PC-9 (cell line): ENCODE measurements around the gene FTL. TPM values are rescaled to one million over a fixed set of nuclear protein-coding genes. Genes with fewer than 3 reads are reported as not detected.
A peak's percentile ranks its signal among the peaks of the same experiment; 100 is the strongest.

Source experiments
- BruUV-seq: library from RNA; stranded (reverse); fragments of 400-500 nt; replicated peaks from 2 replicates; lab custom pipeline; 2021; lab: Mats Ljungman, UMichigan
- CTCF ChIA-PET: fragments of 300-600 bp; sonication (Branson Sonifier 250); formaldehyde crosslinking; loops from one replicate; lab custom pipeline; 2022; ENCODE audit warnings: antibody characterized with exemption; lab: Charles Lee
- POLR2A ChIA-PET: fragments of 300-600 bp; sonication (Branson Sonifier 250); formaldehyde crosslinking; loops from one replicate; lab custom pipeline; 2022; ENCODE audit warnings: antibody characterized with exemption; ENCODE audit not compliant: unreplicated experiment; lab: Charles Lee
- DNase-seq, 2 experiments: peaks; one replicate each; pipeline versions ENCODE4 v3.0.0 to v3.0.0-alpha.2; 2015 to 2022; ENCODE audit warnings: mixed read lengths in 1 of 2
- H2AFZ ChIP-seq: fragments of 200-600 bp; sonication (generic); 2 replicates; pipeline ENCODE4 v1.8.1; 2017; ENCODE audit warnings: antibody characterized with exemption
- H3F3A ChIP-seq: fragments of 200-600 bp; sonication (generic); 2 replicates; pipeline ENCODE4 v1.8.1; 2017; ENCODE audit warnings: antibody characterized with exemption, mild to moderate bottlenecking, low read depth; ENCODE audit not compliant: insufficient read depth
- H3K27ac ChIP-seq: fragments of 200-600 bp; sonication (generic); 2 replicates; pipeline ENCODE4 v1.6.1; 2016; ENCODE audit warnings: mixed run types
- H3K27me3 ChIP-seq: fragments of 200-600 bp; sonication (generic); 2 replicates; pipeline ENCODE4 v1.6.1; 2016; ENCODE audit warnings: low read depth, mixed run types; ENCODE audit not compliant: insufficient read depth
- H3K36me3 ChIP-seq: fragments of 200-600 bp; sonication (generic); 2 replicates; pipeline ENCODE4 v1.6.1; 2016; ENCODE audit warnings: low read depth, mixed run types
- H3K4me1 ChIP-seq: fragments of 200-600 bp; sonication (generic); replicated peaks from 2 replicates; pipeline ENCODE4 v1.6.1; 2016; ENCODE audit warnings: mixed run types; ENCODE audit not compliant: insufficient read depth
- H3K4me2 ChIP-seq: fragments of 200-600 bp; sonication (generic); 2 replicates; pipeline ENCODE4 v1.6.1; 2017; ENCODE audit warnings: mixed run types
- H3K4me3 ChIP-seq: fragments of 200-600 bp; sonication (generic); 2 replicates; pipeline ENCODE4 v1.6.1; 2016; ENCODE audit warnings: mixed run types
- H3K79me2 ChIP-seq: fragments of 200-600 bp; sonication (generic); 2 replicates; pipeline ENCODE4 v1.6.1; 2017; ENCODE audit warnings: low read depth, mixed run types
- H3K9me2 ChIP-seq: fragments of 200-600 bp; sonication (generic); 2 replicates; pipeline ENCODE4 v1.8.1; 2017; ENCODE audit warnings: mild to moderate bottlenecking; ENCODE audit not compliant: insufficient read depth
- H3K9me3 ChIP-seq: fragments of 200-600 bp; sonication (generic); 2 replicates; pipeline ENCODE4 v1.8.1; 2016; ENCODE audit warnings: low read depth; ENCODE audit not compliant: insufficient read depth
- H4K20me1 ChIP-seq: fragments of 200-600 bp; sonication (generic); 2 replicates; pipeline ENCODE4 v1.8.1; 2017; ENCODE audit not compliant: insufficient read depth
- CTCF ChIP-seq: fragments of 200-600 bp; sonication (generic); conservative IDR thresholded peaks from 2 replicates; pipeline ENCODE4 v1.6.1; 2017; ENCODE audit warnings: mixed run types, antibody characterized with exemption, mild to moderate bottlenecking, moderate library complexity
- EZH2 ChIP-seq: fragments of 200-600 bp; sonication (generic); IDR thresholded peaks from 2 replicates; pipeline ENCODE4 v1.8.0; 2017; ENCODE audit warnings: antibody characterized with exemption, low read depth
- intact Hi-C: fragments of 100-400 bp; cut with micrococcal nuclease; formaldehyde crosslinking; loops from one replicate; pipeline ENCODE4 v1.10.0; 2022; ENCODE audit not compliant: unreplicated experiment
- total RNA-seq: library from RNA; stranded (reverse); gene quantifications from 2 replicates; pipeline ENCODE4 v1.2.3, GENCODE V29; 2021

The FTL gene
- total RNA-seq, 1 experiment from 2014 or later = 3,822 TPM

GRCh38 chr19:48933382-48933932, 31.7 kb upstream of the FTL start, which contains the start of gene DHDH:
TSS of gene DHDH (plus strand) at chr19:48933699. CDS start at chr19:48933722, 23 bp downstream.
- intact Hi-C loops = loop anchor here (1.0 kb wide), 1 partner anchor 21 kb away; the partner anchor contains the start of gene BAX
- CTCF ChIA-PET = interaction anchor here (0.7 kb wide), 1 partner anchor 59 kb away, joined by 4 read pairs; the partner anchor contains the start of gene GYS1
- H3K79me2 ChIP-seq = no peaks in the 10 kb centered on the region
- peak within 1 kb of the TSS; percentile 80 for H2AFZ ChIP-seq
- TF ChIP-seq EZH2 (no peak), CTCF (no peak)
- DNase-seq = peak; percentile 93 to 94
- no peaks in the 10 kb centered on the region for H4K20me1 ChIP-seq
- peaks cover 12% of the 10 kb centered on the region for H3K4me1 ChIP-seq
- no peaks in the 10 kb centered on the region for H3K9me2 ChIP-seq
- H3K4me2 ChIP-seq = peak within 1 kb of the TSS; percentile 78
- no peaks in the 10 kb centered on the region for H3K36me3 ChIP-seq
- no peaks in the 10 kb centered on the region for H3K27me3 ChIP-seq
- BruUV-seq = no TSS peak
- POLR2A ChIA-PET = interaction anchor here (0.6 to 1.0 kb wide), 5 partner anchors 10 to 96 kb away, joined by 3 to 6 read pairs (median 4); partner anchors contain the start of genes NUCB1 and PPP1R15A
- H3K9me3 ChIP-seq = no peaks in the 10 kb centered on the region
- H3K27ac ChIP-seq = no peak within 1 kb of the TSS
- H3F3A ChIP-seq = peaks cover 23% of the 10 kb centered on the region
- H3K4me3 ChIP-seq = peak within 1 kb of the TSS; percentile 56

- no peak for DNase-seq
- H3K27me3 ChIP-seq = no peaks in the 10 kb centered on the region
- peaks cover 12% of the 10 kb centered on the region for H3K4me1 ChIP-seq
- H3K9me3 ChIP-seq = no peaks in the 10 kb centered on the region
- peaks cover 23% of the 10 kb centered on the region for H3F3A ChIP-seq
- H4K20me1 ChIP-seq = no peaks in the 10 kb centered on the region
- intact Hi-C loops = no loop called here
- H3K4me2 ChIP-seq = no peak overlapping the region
- POLR2A ChIA-PET = no interaction called here
- H3K36me3 ChIP-seq = no peaks in the 10 kb centered on the region
- TF ChIP-seq EZH2 = no peak
- no peak for TF ChIP-seq CTCF
- no peak overlapping the region for H3K4me3 ChIP-seq
- no peak overlapping the region for H2AFZ ChIP-seq
- no peaks in the 10 kb centered on the region for H3K79me2 ChIP-seq
- BruUV-seq = no TSS peak
- no peaks in the 10 kb centered on the region for H3K9me2 ChIP-seq
- H3K27ac ChIP-seq = no peak overlapping the region
- CTCF ChIA-PET = no interaction called here
Observed at GRCh38 chr19:48934837-48935236, 30.3 kb upstream of the FTL start.

- no peak overlapping the region for H2AFZ ChIP-seq
- H3K27me3 ChIP-seq = no peaks in the 10 kb centered on the region
- CTCF ChIA-PET = no interaction called here
- H4K20me1 ChIP-seq = no peaks in the 10 kb centered on the region
- H3F3A ChIP-seq = peaks cover 23% of the 10 kb centered on the region
- POLR2A ChIA-PET = no interaction called here
- H3K4me1 ChIP-seq = peaks cover 12% of the 10 kb centered on the region
- H3K9me3 ChIP-seq = no peaks in the 10 kb centered on the region
- no TSS peak for BruUV-seq
- no peak overlapping the region for H3K4me3 ChIP-seq
- intact Hi-C loops = no loop called here
- TF ChIP-seq EZH2 = no peak
- TF ChIP-seq CTCF = no peak
- H3K79me2 ChIP-seq = no peaks in the 10 kb centered on the region
- no peak overlapping the region for H3K27ac ChIP-seq
- no peak overlapping the region for H3K4me2 ChIP-seq
- no peaks in the 10 kb centered on the region for H3K9me2 ChIP-seq
- H3K36me3 ChIP-seq = no peaks in the 10 kb centered on the region
- no peak for DNase-seq
Observed at GRCh38 chr19:48935864-48936263, 29.2 kb upstream of the FTL start.
